ENCODE data around the gene RPS24. TPM values are rescaled to one million over a fixed set of nuclear protein-coding genes. Genes with fewer than 3 reads are reported as not detected.
A peak's percentile ranks its signal among the peaks of the same experiment; 100 is the strongest.

Gene RPS24
- total and polyA plus RNA-seq, 2 experiments from 2014 or later, result 2,362 to 3,638 TPM

DNA sequence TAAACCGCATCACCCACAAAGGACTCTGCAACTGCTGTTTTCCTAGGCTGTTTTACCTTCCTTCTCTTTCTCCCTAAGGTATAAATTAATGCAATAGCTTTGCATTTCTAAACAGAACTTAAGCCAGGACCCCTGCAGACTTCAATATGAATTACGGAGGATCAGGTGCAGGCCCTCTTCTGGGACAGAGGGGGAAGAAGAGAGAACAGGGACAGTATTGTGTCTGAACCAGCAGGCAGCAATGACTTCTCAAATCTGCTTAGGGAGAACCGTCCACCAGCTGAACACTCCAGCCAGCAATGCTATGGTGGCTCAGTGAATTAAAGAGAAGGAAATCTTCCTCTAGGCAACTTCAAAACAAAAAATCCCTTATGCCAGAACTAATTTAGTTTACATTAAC lies 40.0 kb upstream of the RPS24 start:
- Histone ChIP-seq H3K4me3 (no peak overlapping the region), H3K79me2 (replicated peaks; ENCODE audit: insufficient read depth) (peaks cover 16% of the 10 kb centered on the region; the same call in 1 of the 2 replicates), H4K20me1 (replicated peaks; ENCODE audit: insufficient read depth) (peaks cover 11% of the 10 kb centered on the region), H3F3A (replicated peaks; ENCODE audit: low read depth) (no peaks in the 10 kb centered on the region), H3K36me3 (ENCODE audit: insufficient read depth) (peaks cover 76% of the 10 kb centered on the region), H3K9me2 (ENCODE audit: insufficient read depth) (no peaks in the 10 kb centered on the region), H3K4me2 (no peak overlapping the region), H3K4me1 (ENCODE audit: insufficient read depth) (no peaks in the 10 kb centered on the region), H3K27me3 (ENCODE audit: insufficient read depth) (no peaks in the 10 kb centered on the region), H2AFZ (no peak overlapping the region), H3K27ac (ENCODE audit: low read depth) (0 out of 2 replicates have a peak overlapping the region, but pooled peaks have one; percentile 23)
- TF ChIP-seq, protein P1, sequence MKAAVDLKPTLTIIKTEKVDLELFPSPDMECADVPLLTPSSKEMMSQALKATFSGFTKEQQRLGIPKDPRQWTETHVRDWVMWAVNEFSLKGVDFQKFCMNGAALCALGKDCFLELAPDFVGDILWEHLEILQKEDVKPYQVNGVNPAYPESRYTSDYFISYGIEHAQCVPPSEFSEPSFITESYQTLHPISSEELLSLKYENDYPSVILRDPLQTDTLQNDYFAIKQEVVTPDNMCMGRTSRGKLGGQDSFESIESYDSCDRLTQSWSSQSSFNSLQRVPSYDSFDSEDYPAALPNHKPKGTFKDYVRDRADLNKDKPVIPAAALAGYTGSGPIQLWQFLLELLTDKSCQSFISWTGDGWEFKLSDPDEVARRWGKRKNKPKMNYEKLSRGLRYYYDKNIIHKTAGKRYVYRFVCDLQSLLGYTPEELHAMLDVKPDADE (IDR thresholded peaks at IDR 0.05), result no peak
- no peak for TF ChIP-seq EZH2 (IDR thresholded peaks at IDR 0.05; ENCODE audit: low read depth, unreplicated experiment)
- TF ChIP-seq, protein P2, sequence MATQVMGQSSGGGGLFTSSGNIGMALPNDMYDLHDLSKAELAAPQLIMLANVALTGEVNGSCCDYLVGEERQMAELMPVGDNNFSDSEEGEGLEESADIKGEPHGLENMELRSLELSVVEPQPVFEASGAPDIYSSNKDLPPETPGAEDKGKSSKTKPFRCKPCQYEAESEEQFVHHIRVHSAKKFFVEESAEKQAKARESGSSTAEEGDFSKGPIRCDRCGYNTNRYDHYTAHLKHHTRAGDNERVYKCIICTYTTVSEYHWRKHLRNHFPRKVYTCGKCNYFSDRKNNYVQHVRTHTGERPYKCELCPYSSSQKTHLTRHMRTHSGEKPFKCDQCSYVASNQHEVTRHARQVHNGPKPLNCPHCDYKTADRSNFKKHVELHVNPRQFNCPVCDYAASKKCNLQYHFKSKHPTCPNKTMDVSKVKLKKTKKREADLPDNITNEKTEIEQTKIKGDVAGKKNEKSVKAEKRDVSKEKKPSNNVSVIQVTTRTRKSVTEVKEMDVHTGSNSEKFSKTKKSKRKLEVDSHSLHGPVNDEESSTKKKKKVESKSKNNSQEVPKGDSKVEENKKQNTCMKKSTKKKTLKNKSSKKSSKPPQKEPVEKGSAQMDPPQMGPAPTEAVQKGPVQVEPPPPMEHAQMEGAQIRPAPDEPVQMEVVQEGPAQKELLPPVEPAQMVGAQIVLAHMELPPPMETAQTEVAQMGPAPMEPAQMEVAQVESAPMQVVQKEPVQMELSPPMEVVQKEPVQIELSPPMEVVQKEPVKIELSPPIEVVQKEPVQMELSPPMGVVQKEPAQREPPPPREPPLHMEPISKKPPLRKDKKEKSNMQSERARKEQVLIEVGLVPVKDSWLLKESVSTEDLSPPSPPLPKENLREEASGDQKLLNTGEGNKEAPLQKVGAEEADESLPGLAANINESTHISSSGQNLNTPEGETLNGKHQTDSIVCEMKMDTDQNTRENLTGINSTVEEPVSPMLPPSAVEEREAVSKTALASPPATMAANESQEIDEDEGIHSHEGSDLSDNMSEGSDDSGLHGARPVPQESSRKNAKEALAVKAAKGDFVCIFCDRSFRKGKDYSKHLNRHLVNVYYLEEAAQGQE (IDR thresholded peaks at IDR 0.05; ENCODE audit: unreplicated experiment), result no peak
- TF ChIP-seq ZNF114 (CRISPR knock-in tag; IDR thresholded peaks at IDR 0.05), result no peak
- TF ChIP-seq ZNF331 (CRISPR knock-in tag; IDR thresholded peaks at IDR 0.05; ENCODE audit: low read depth), result no peak
- TF ChIP-seq, protein P3, sequence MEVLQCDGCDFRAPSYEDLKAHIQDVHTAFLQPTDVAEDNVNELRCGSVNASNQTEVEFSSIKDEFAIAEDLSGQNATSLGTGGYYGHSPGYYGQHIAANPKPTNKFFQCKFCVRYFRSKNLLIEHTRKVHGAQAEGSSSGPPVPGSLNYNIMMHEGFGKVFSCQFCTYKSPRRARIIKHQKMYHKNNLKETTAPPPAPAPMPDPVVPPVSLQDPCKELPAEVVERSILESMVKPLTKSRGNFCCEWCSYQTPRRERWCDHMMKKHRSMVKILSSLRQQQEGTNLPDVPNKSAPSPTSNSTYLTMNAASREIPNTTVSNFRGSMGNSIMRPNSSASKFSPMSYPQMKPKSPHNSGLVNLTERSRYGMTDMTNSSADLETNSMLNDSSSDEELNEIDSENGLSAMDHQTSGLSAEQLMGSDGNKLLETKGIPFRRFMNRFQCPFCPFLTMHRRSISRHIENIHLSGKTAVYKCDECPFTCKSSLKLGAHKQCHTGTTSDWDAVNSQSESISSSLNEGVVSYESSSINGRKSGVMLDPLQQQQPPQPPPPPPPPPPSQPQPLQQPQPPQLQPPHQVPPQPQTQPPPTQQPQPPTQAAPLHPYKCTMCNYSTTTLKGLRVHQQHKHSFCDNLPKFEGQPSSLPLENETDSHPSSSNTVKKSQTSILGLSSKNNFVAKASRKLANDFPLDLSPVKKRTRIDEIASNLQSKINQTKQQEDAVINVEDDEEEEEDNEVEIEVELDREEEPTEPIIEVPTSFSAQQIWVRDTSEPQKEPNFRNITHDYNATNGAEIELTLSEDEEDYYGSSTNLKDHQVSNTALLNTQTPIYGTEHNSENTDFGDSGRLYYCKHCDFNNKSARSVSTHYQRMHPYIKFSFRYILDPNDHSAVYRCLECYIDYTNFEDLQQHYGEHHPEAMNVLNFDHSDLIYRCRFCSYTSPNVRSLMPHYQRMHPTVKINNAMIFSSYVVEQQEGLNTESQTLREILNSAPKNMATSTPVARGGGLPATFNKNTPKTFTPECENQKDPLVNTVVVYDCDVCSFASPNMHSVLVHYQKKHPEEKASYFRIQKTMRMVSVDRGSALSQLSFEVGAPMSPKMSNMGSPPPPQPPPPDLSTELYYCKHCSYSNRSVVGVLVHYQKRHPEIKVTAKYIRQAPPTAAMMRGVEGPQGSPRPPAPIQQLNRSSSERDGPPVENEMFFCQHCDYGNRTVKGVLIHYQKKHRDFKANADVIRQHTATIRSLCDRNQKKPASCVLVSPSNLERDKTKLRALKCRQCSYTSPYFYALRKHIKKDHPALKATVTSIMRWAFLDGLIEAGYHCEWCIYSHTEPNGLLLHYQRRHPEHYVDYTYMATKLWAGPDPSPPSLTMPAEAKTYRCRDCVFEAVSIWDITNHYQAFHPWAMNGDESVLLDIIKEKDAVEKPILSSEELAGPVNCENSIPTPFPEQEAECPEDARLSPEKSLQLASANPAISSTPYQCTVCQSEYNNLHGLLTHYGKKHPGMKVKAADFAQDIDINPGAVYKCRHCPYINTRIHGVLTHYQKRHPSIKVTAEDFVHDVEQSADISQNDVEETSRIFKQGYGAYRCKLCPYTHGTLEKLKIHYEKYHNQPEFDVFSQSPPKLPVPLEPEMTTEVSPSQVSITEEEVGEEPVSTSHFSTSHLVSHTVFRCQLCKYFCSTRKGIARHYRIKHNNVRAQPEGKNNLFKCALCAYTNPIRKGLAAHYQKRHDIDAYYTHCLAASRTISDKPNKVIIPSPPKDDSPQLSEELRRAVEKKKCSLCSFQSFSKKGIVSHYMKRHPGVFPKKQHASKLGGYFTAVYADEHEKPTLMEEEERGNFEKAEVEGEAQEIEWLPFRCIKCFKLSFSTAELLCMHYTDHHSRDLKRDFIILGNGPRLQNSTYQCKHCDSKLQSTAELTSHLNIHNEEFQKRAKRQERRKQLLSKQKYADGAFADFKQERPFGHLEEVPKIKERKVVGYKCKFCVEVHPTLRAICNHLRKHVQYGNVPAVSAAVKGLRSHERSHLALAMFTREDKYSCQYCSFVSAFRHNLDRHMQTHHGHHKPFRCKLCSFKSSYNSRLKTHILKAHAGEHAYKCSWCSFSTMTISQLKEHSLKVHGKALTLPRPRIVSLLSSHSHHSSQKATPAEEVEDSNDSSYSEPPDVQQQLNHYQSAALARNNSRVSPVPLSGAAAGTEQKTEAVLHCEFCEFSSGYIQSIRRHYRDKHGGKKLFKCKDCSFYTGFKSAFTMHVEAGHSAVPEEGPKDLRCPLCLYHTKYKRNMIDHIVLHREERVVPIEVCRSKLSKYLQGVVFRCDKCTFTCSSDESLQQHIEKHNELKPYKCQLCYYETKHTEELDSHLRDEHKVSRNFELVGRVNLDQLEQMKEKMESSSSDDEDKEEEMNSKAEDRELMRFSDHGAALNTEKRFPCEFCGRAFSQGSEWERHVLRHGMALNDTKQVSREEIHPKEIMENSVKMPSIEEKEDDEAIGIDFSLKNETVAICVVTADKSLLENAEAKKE (CRISPR knock-in tag; IDR thresholded peaks at IDR 0.05), result no peak
- TF ChIP-seq, protein P4, sequence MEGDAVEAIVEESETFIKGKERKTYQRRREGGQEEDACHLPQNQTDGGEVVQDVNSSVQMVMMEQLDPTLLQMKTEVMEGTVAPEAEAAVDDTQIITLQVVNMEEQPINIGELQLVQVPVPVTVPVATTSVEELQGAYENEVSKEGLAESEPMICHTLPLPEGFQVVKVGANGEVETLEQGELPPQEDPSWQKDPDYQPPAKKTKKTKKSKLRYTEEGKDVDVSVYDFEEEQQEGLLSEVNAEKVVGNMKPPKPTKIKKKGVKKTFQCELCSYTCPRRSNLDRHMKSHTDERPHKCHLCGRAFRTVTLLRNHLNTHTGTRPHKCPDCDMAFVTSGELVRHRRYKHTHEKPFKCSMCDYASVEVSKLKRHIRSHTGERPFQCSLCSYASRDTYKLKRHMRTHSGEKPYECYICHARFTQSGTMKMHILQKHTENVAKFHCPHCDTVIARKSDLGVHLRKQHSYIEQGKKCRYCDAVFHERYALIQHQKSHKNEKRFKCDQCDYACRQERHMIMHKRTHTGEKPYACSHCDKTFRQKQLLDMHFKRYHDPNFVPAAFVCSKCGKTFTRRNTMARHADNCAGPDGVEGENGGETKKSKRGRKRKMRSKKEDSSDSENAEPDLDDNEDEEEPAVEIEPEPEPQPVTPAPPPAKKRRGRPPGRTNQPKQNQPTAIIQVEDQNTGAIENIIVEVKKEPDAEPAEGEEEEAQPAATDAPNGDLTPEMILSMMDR (conservative IDR thresholded peaks at IDR 0.05; ENCODE audit: low read depth in 2 of 2), result no peak
- no peak for TF ChIP-seq POLR2AphosphoS5 (IDR thresholded peaks at IDR 0.05; ENCODE audit: low read depth)
- TF ChIP-seq CREB1 (CRISPR knock-in tag; IDR thresholded peaks at IDR 0.05; ENCODE audit: low read depth), result no peak
- TF ChIP-seq NANOG (IDR thresholded peaks at IDR 0.05; ENCODE audit: borderline replicate concordance), result no peak
- no peak for TF ChIP-seq JUNB (IDR thresholded peaks at IDR 0.05; ENCODE audit: unreplicated experiment)
- no peak for TF ChIP-seq STAT1 (IDR thresholded peaks at IDR 0.05; ENCODE audit: unreplicated experiment)
- TF ChIP-seq EZH2phosphoT487 (IDR thresholded peaks at IDR 0.05; ENCODE audit: unreplicated experiment), result no peak
- Mint-ChIP-seq H3K4me1 (peaks cover 10% of the 10 kb centered on the region), H3K27ac (0 out of 2 replicates have a peak overlapping the region, but pooled peaks have one; percentile 21), H3K27me3 (ENCODE audit: insufficient read depth, low read depth, poor library complexity) (no peaks in the 10 kb centered on the region), H3K4me3 (no peak overlapping the region), H3K9me3 (no peaks in the 10 kb centered on the region), H3K36me3 (ENCODE audit: low read depth) (peaks cover 77% of the 10 kb centered on the region)
- ATAC-seq, result no peak; the same call in 2 of the 3 replicates
- no peak for DNase-seq (ENCODE audit: low spot score)
